Activated CD4-positive, CD25-positive, alpha-beta regulatory T cell treated with anti-CD3 and anti-CD28 coated beads, Interleukin-2, amount 50 U/mL, for 24 hours (primary cell): Measurements from ENCODE around the gene MYOF.
A peak's percentile ranks its signal among the peaks of the same experiment; 100 is the strongest.

Source experiments
- ATAC-seq, 2 donors: fragments of 150-1000 bp; cut with Tn5 transposase; one replicate each; pipeline ENCODE4 v1.10.0; 2021; ENCODE audit warnings: mild to moderate bottlenecking in 1 of 2, moderate library complexity in 1 of 2

Gene MYOF

DNA sequence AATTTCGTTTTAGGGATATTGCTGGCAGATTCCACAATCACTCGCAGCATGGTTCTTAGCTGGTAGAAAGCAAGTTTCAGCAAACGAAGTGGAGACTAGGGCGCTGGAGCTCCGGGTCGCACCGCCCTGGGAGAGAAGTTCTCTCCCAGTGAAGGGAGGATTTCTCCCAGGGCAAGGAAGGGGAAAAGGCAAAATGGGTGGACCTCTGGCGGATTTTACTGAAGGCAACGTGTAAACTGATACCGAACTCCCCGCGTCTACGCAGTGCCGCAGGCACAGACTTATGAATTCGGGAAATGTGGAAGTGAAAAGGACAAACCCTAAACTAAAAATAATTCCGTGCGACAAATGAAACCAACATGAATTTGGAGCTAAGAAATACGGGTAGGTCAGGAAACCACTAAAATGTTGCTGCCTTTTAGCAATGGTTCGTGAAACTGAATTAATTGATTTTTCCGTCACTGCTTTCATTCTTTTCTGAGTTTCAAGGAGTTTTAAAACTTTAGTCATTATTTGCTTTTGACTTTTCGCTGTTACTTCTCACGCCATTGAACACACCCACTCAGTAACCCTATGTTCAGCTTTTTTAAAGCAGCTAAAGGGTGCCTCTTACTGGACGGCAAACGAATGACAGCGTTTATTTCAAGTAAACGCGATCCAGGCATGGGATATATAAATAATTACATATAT is at the start of gene MYOF:
Gene MYOF (minus strand): TSS at position 190 of the 690 bp plus-strand sequence. CDS start 140 bp downstream, at position 50.
- ATAC-seq = peak; percentile 76 to 86

DNA sequence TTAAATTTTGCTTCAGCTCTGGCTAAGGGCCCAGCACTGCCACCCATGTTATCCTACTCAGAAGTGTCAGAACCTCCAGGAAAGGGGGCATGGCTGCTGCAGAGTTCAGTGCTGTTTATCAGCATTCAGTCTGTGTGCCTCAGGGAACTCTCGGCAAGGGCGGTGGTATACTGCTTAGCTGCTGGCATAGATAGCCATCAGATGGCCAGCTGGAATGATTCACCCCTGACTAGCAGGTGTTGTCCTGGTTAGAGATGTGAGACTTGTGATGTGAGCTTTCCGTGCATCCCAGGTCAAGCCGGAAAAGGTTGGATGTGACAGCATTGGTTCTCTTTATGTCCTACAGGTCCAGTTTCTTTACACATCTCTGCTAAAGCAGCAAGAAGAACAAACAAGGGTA is 36.4 kb upstream of the MYOF start:
- ATAC-seq = no peak

DNA sequence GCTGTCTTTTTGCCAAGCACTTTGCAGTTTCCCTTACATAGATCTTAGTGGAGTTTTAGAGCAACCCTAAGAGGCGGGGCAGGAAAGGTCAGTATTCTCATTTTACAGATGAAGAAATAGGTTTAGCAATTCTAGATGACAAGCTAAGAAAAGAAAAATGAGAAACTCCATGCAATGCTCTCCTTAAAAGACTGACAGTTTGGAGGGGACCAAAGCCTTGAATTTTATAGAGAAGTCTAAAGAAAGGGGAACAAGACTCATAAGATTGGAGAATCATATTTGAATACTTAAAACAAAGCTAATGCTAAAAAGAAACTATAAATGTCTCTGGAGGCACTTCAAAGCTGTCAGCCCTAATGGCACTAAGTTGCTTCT is 33.9 kb upstream of the MYOF start:
- ATAC-seq = no peak

DNA sequence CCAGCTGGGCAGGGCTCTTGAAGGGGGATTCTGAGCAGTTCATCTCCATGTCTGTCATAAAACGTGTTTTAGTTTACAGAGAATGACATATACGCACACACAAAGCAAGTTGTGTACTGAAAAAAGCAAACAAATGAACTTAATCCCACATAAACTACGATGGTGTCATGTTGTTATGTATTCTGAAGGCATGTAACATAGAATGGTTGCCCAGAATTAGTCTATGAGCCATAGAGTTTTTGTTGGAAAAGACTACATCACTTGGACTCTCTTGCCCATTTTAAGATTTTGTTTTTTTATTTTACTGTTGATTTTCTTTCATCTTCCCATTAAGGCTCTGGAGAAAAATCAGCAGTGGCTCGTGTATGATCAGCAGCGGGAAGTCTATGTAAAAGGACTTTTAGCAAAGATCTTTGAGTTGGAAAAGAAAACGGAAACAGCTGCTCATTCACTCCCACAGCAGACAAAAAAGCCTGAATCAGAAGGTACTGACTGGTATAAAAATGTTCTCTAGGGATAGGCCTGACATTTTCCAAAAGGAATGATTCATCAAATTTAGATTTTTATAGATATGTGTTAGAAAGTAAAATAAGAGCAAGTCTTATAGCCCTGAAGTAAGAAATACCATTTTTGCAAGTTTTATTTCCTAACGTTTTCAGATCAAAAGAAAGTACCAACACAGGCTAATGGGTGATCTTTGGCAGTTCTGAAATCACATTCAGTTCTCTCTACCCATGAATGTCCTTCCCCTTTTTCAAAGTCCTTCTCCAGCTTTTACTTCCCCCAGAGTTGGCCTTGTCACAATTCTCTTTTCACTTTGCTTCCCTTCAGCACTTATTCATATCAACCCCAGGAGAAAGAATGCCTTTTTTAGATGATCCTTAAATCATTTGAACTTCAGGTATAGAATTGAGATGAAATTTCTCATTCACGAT is 33.2 kb upstream of the MYOF start:
- ATAC-seq = no peak

DNA sequence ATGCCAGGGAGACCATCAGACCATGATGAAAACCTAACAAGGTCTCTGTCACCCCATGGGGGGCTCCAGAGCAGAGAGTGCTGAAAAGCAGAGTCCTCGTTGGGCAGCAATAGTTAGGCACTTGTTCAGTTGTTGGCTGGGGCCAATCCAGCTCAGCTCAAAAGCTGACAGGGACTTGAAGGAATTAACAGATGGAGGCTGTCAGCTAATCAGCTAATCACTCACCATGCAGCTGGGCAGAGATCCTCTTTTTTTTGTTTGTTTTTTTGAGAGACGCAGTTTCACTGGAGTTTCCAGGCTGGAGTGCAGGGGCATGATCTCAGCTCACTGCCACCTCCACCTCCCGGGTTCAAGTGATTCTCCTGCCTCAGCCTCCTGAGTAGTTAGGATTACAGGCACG is 32.4 kb upstream of the MYOF start:
- no peak for ATAC-seq

- no peak for ATAC-seq
Observed at GRCh38 chr10:93513091-93513490, 31.0 kb upstream of the MYOF start.

GRCh38 chr10:93512565-93512964 is 30.4 kb upstream of the MYOF start:
- ATAC-seq = no peak

DNA sequence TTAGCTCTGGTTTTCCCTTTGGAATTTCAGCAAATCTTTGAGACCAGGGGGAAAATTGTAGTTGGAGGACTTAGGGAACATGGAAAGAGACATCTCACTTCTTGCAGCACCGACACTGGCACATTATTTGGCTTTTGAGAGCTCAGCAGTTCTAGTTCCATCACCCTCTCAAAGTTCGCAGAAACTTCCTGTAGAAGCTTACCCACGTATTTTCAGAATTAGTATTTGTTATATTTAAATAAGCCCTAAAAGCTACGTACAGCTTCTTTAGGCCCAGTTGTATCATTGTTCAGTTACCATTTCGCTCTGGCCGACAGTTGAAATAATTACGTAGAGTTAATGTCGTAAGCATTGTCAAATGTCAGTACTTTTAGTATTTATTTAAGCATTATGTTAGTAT is 27.7 kb upstream of the MYOF start:
- ATAC-seq = peak; percentile 60 to 83

GRCh38 chr10:93505075-93505474 is 22.9 kb upstream of the MYOF start:
- ATAC-seq = no peak

GRCh38 chr10:93503075-93503474 is 20.9 kb upstream of the MYOF start:
- peak; percentile 73 to 81 for ATAC-seq

DNA sequence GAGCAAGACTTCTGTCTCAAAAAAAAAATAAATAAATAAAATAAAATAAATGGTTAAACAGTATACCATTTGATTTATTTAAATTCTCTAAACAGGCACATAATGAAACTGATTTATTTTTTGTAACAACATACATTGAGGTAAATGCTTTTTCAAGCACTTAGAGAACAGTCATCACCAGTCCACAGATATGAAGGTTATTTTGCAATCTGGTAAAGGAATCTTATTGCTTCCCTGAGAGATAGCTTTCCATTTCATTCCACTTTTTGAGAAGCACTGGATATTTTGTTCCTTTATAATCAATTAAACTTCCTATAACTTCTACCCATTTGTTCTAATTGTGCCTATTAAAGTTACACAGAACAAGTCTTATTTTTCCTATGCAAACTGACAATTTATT is 19.5 kb upstream of the MYOF start:
- no peak for ATAC-seq

GRCh38 chr10:93498166-93498565 is 16.0 kb upstream of the MYOF start:
- ATAC-seq = no peak

DNA sequence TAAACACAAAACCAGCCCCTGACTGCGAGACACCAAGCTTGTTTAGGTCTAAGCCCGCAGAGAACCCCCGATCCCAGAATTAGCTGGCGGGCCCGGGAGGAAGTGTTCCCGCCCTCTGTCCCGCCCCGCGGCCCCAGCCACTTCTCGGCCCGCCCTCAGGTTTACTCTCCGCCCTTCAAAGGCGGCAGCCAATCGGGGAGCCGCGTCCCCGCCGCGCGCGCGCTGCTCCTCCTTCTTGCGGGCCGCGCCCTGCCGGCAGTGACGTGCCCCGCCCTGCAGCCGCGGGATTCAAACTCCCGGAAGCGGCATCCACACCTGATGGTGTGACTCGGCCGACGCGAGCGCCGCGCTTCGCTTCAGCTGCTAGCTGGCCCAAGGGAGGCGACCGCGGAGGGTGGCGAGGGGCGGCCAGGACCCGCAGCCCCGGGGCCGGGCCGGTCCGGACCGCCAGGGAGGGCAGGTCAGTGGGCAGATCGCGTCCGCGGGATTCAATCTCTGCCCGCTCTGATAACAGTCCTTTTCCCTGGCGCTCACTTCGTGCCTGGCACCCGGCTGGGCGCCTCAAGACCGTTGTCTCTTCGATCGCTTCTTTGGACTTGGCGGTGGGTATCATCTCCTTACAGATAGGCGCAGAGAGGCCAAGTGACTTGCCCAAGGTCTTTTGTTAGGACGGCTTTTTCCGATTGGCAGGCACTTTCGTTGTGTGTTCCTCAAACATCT is 14.3 kb upstream of the MYOF start, which contains the start of gene CEP55:
Gene CEP55 (plus strand): TSS at position 291 of the 720 bp plus-strand sequence. CDS start 3,440 bp downstream, outside the sequence.
- ATAC-seq = peak; percentile 99

GRCh38 chr10:93495654-93496321 is 13.7 kb upstream of the MYOF start:
- ATAC-seq = peak; percentile 9 to 16

DNA sequence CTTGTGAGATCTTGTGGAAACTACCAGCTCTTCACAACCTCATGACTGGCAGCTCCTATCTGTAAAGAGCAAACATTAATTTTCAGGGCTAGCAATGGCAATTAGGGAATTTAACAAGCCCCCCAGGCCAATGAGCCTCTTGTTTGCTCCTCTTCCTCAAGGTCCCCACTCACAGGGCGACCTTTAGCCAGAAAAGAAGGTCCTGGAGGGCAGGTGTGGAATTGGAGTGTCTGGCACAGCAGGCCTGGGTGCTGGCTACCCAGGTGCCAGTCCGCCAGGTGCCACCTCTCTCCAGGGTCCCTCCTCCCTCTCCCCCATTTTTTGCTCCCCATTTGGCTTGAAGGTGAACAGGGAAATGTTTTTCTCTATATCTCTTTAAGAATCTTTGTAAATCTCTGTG is 12.4 kb upstream of the MYOF start:
- ATAC-seq = no peak

DNA sequence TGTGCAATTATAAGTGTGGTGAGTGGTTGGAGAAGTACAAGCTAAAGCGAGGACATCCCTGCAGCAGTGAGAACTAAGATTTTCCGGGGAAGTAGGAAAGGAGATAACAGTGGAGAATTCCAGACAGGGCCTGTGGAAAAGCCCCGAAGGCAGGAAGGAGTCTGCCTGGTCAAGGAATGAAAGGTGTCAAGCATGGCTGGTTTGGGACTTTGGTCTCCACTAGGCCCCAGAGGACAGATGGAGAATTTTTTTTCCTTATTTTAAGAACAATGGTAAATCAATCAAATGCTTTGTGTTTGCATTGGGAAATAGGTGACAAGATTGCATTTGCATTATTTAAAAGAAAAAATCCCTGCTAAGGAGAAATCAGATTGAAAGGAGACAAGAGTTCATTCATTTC is 11.0 kb upstream of the MYOF start:
- ATAC-seq = no peak

- ATAC-seq = no peak
Observed at GRCh38 chr10:93491602-93492121, 9.5 kb upstream of the MYOF start.

- no peak for ATAC-seq
Observed at GRCh38 chr10:93488956-93489528, 6.9 kb upstream of the MYOF start.

GRCh38 chr10:93485690-93486089 is 3.6 kb upstream of the MYOF start:
- no peak for ATAC-seq

- ATAC-seq = no peak
Observed at GRCh38 chr10:93481637-93482144, 443 bp downstream of the MYOF start.

DNA sequence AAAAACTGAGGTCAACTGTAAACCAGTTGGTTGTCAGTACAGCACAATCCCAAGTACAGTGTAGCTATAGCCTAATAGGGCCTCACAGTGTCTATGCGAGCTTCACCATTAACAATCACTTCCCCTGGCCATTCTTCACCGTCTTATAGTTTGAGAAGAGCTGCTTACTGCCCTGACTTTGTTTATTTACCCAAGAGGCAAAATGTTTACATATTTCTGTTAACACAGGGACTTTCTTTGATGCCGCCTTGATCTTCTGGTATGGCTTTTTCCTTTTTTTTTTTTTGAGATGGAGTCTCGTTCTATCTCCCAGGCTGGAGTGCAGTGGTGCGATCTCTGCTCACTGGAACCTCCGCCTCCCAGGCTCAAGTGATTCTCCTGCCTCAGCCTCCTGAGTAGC is 3.3 kb downstream of the MYOF start:
- no peak for ATAC-seq

- ATAC-seq = no peak
Observed at GRCh38 chr10:93476756-93477155, 5.4 kb downstream of the MYOF start.
